GM12874 (cell line): ENCODE results near the gene DLL1.

Experiments used
- CTCF ChIP-seq: IDR thresholded peaks from 2 replicates; pipeline ENCODE4 v1.5.1; 2011; ENCODE audit warnings: low read depth, mild to moderate bottlenecking, control low read depth, low read length, moderate library complexity; ENCODE audit not compliant: insufficient read depth

DLL1 gene

GRCh38 chr6:170269846-170270541 lies 20.9 kb downstream of the DLL1 start:
- TF ChIP-seq CTCF: no peak

DNA sequence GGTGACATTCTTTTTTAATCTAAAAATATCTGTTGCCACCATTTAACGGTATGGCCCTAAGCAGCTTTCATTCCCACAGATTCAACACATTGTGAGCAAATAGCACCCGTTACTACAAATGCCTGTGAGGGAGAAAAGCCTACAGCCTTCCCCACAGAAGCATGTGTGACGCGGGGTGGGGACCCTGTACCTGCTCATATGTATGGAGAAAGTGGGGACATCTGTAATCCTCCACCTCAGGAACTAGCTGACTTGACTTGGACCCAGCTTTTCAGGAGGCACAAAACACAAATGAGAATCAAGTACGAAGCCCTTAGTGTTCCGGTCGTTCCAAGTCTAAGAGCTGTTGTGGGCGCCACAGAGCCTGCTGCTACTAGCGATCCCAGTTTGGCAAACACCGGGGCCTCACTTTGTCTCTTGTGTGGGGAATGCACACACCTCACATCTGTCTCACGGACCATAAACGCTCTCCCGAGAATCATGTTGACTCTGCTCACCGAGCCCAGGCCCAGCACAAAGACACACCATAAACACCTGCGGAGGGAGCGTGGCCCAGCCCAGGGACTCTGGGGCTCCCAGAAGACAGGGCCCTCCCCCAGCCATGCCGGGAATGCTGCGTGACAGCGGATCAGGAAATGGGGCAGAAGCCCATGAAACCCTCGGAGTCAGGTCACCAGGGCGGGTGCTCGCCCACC lies 21.6 kb downstream of the DLL1 start:
- TF ChIP-seq CTCF: no peak

- TF ChIP-seq CTCF: no peak
Measured at GRCh38 chr6:170268216-170269129, 22.4 kb downstream of the DLL1 start.

- no peak for TF ChIP-seq CTCF
Measured at GRCh38 chr6:170267688-170268087, 23.2 kb downstream of the DLL1 start.

GRCh38 chr6:170266061-170266825 lies 24.6 kb downstream of the DLL1 start:
- TF ChIP-seq CTCF: no peak

DNA sequence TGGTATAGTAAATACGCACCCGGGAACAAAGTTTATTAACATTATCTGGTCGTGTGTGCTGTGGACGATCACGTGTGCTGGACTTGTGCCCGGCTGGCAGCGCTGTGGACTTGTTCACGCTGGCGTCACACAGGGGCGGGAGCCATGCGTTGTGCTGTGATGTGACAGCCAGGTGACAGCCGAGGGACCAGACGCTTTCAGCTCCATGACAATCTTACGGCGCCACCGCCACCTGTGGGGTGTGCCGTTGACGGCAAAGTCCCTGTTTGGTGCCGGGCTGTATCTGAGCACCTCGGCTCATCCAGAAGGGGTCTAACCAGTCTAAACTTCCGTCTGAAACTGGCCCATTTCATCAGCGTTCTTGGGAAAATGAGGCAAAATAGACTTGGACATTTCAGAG lies 25.2 kb downstream of the DLL1 start:
- no peak for TF ChIP-seq CTCF
